ENCODE measurements around the gene SIGLEC1.

Gene SIGLEC1

GRCh38 chr20:3687655-3688054 is 24.7 kb downstream of the SIGLEC1 start:
- H3K4me3 ChIP-seq (ENCODE audit: low read depth, low read length), result no peak overlapping the region
- TF ChIP-seq CTCF (IDR thresholded peaks at IDR 0.05; ENCODE audit: insufficient read depth, low read length, missing control alignments), result no peak
- ChIA-PET CTCF (interaction anchor here (0.9 to 43.4 kb wide), 7 partner anchors 11 to 131 kb away, joined by 3 to 1151 read pairs (median 4); partner anchors contain the start of genes ADISSP and SIGLEC1), POLR2A (no interaction called here)
- DNase-seq (ENCODE audit: low read depth, low spot score), result no peak

DNA sequence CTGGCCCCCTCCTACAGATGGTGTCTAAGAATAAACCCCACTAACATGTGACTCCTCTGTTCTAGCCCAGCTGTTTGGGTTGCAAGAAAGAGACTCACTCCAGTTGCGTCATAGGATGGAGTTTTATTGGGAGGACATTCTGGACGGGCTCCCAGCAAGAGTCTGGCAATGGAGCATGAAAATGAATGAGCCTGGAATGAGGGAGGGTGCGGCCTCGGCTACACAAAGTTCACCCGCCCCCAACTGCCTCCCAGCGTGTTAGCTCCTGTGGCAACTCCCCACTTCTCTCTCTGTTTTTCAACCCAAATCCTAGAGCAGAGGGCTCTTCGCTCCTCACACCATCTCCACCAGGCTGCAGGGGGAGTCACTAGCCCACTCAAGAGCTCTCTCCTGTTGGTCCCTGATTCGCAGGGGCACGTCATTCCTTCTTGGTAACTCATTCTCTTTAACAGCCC is 25.5 kb downstream of the SIGLEC1 start:
- DNase-seq (ENCODE audit: low read depth, low spot score), result peak; percentile 79
- ChIA-PET CTCF (interaction anchor here (0.9 to 43.4 kb wide), 10 partner anchors 10 to 134 kb away, joined by 3 to 1151 read pairs (median 4); partner anchors contain the start of genes ADISSP, SIGLEC1 and SPEF1), POLR2A (interaction anchor here (1.2 kb wide), 1 partner anchor 81 kb away, joined by 4 read pairs; the partner anchor contains the start of gene ADISSP)
- TF ChIP-seq CTCF (IDR thresholded peaks at IDR 0.05; ENCODE audit: insufficient read depth, low read length, missing control alignments), result no peak
- peak overlapping the region; percentile 23; the same call in 1 of the 2 replicates for H3K4me3 ChIP-seq (ENCODE audit: low read depth, low read length)

GRCh38 chr20:3686421-3686820 is 26.0 kb downstream of the SIGLEC1 start:
- CTCF ChIA-PET, result interaction anchor here (1.0 to 43.4 kb wide), 8 partner anchors 10 to 135 kb away, joined by 3 to 1151 read pairs (median 4); partner anchors contain the start of genes SIGLEC1 and SPEF1
- POLR2A ChIA-PET, result interaction anchor here (1.2 kb wide), 1 partner anchor 81 kb away, joined by 4 read pairs; the partner anchor contains the start of gene ADISSP
- no peak for TF ChIP-seq CTCF (IDR thresholded peaks at IDR 0.05; ENCODE audit: insufficient read depth, low read length, missing control alignments)
- H3K4me3 ChIP-seq (ENCODE audit: low read depth, low read length), result no peak overlapping the region; the same call in 1 of the 2 replicates
- DNase-seq (ENCODE audit: low read depth, low spot score), result no peak

- ChIA-PET CTCF (interaction anchor here (1.3 to 43.4 kb wide), 5 partner anchors 9 to 96 kb away, joined by 3 to 1151 read pairs (median 6); partner anchors contain the start of genes SIGLEC1 and SPEF1), POLR2A (no interaction called here)
- H3K4me3 ChIP-seq (ENCODE audit: low read depth, low read length), result no peak overlapping the region
- no peak for DNase-seq (ENCODE audit: low read depth, low spot score)
- no peak for TF ChIP-seq CTCF (IDR thresholded peaks at IDR 0.05; ENCODE audit: insufficient read depth, low read length, missing control alignments)
Observed at GRCh38 chr20:3685341-3685740, 27.1 kb downstream of the SIGLEC1 start.

GRCh38 chr20:3681931-3682781 is 30.2 kb downstream of the SIGLEC1 start, which contains the start of gene ADAM33:
Gene ADAM33 (minus strand): TSS chr20:3682010. CDS start chr20:3682004, 6 bp downstream.
- H3K4me3 ChIP-seq (ENCODE audit: low read depth, low read length), result peak within 1 kb of the TSS; percentile 70
- no peak for DNase-seq (ENCODE audit: low read depth, low spot score)
- TF ChIP-seq CTCF (IDR thresholded peaks at IDR 0.05; ENCODE audit: insufficient read depth, low read length, missing control alignments), result no peak
- ChIA-PET CTCF (interaction anchor here (0.6 to 43.4 kb wide), 4 partner anchors 26 to 137 kb away, joined by 3 to 1151 read pairs (median 57); partner anchors contain the start of genes ADISSP, CENPB, SIGLEC1 and SPEF1), POLR2A (interaction anchor here (1.4 kb wide), 1 partner anchor 104 kb away, joined by 3 read pairs; the partner anchor contains the start of gene CENPB)

Measured in AG04449 (cell line).